HK-2 (cell line): ENCODE results near the gene PHOSPHO1.
A peak's percentile ranks its signal among the peaks of the same experiment; 100 is the strongest.
"Not testable (repeated sequence)": the region's sequence is repeated elsewhere in the genome, so short reads cannot be mapped to it uniquely, and the experiment has no call there.

Source experiments
- DNase-seq: peaks from one replicate; pipeline ENCODE4 v3.0.0-alpha.2; 2018; ENCODE audit not compliant: unreplicated experiment

PHOSPHO1 gene

GRCh38 chr17:49230636-49231562 is at the start of gene PHOSPHO1:
TSS of gene PHOSPHO1 (minus strand) at chr17:49230787. CDS start at chr17:49226691, 4,096 bp downstream.
- peak; percentile 77 for DNase-seq

- DNase-seq, result no peak
These were observed 49.5 kb upstream of the PHOSPHO1 start for GRCh38 chr17:49280061-49280460.

- DNase-seq, result not testable (repeated sequence)
These were observed 48.9 kb upstream of the PHOSPHO1 start for GRCh38 chr17:49279263-49280015.

GRCh38 chr17:49278076-49278475 is 47.5 kb upstream of the PHOSPHO1 start:
- DNase-seq, result no peak

GRCh38 chr17:49277638-49278037 is 47.1 kb upstream of the PHOSPHO1 start:
- no peak for DNase-seq

- not testable (repeated sequence) for DNase-seq
These were observed 45.4 kb upstream of the PHOSPHO1 start for GRCh38 chr17:49275981-49276380.

- DNase-seq, result no peak
These were observed 38.8 kb upstream of the PHOSPHO1 start for GRCh38 chr17:49269356-49269755.

GRCh38 chr17:49267912-49268311 is 37.3 kb upstream of the PHOSPHO1 start:
- no peak for DNase-seq

- DNase-seq, result no peak
These were observed 35.6 kb upstream of the PHOSPHO1 start for GRCh38 chr17:49266233-49266632.

GRCh38 chr17:49261540-49261939 is 31.0 kb upstream of the PHOSPHO1 start:
- DNase-seq, result not testable (repeated sequence)

GRCh38 chr17:49260817-49261291 is 30.3 kb upstream of the PHOSPHO1 start:
- DNase-seq, result no peak

GRCh38 chr17:49260011-49260816 is 29.6 kb upstream of the PHOSPHO1 start:
- DNase-seq, result peak; percentile 73

- no peak for DNase-seq
These were observed 29.1 kb upstream of the PHOSPHO1 start for GRCh38 chr17:49259663-49260010.

GRCh38 chr17:49258394-49258793 is 27.8 kb upstream of the PHOSPHO1 start:
- DNase-seq, result no peak

GRCh38 chr17:49255125-49255524 is 24.5 kb upstream of the PHOSPHO1 start:
- DNase-seq, result no peak

GRCh38 chr17:49254066-49254465 is 23.5 kb upstream of the PHOSPHO1 start:
- no peak for DNase-seq

- DNase-seq, result no peak
These were observed 21.6 kb upstream of the PHOSPHO1 start for GRCh38 chr17:49252148-49252695.

- no peak for DNase-seq
These were observed 19.4 kb upstream of the PHOSPHO1 start for GRCh38 chr17:49249890-49250522.

GRCh38 chr17:49249292-49249794 is 18.8 kb upstream of the PHOSPHO1 start:
- DNase-seq, result no peak

- no peak for DNase-seq
These were observed 17.4 kb upstream of the PHOSPHO1 start for GRCh38 chr17:49247944-49248343.

GRCh38 chr17:49244839-49245238 is 14.3 kb upstream of the PHOSPHO1 start:
- no peak for DNase-seq
